Measurements from ENCODE around the gene ZNF384.

ZNF384 gene

GRCh38 chr12:6699259-6699988 is 10.2 kb upstream of the ZNF384 start:
- DNase-seq (ENCODE audit: low spot score), result no peak

DNA sequence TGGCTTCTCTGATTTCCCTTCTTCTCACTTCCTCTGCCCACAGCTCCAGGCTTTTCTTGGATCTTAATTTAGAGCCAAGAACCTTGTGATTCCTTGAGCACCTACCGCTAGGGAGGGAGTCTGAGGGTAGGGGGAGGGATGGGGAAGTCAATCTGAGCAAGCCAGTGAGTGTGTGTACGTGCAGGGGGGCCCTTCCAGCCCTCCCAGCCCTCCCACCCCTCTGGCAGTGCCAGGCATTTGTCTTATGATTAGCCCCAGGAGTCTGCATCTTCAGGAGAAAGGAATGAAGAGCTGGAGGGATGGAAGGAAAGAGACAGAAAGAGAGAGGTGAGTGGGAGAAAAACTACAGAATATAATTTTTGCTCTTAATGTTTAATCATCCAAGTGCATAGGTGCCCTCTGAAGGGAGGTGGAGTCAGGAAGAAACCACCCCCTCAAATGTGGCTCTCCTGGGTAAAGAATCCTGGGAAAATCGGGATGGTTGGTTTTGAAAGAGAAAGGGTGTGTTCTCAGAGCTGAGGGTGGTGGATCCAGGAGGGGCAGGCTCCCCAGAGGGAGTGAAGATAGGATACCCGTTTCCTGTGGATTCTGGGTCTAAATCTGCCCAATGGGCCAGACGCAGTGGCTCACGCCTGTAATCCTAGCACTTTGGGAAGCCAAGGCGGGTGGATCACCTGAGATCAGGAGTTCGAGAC is 9.3 kb upstream of the ZNF384 start:
- DNase-seq (ENCODE audit: low spot score), result no peak

DNA sequence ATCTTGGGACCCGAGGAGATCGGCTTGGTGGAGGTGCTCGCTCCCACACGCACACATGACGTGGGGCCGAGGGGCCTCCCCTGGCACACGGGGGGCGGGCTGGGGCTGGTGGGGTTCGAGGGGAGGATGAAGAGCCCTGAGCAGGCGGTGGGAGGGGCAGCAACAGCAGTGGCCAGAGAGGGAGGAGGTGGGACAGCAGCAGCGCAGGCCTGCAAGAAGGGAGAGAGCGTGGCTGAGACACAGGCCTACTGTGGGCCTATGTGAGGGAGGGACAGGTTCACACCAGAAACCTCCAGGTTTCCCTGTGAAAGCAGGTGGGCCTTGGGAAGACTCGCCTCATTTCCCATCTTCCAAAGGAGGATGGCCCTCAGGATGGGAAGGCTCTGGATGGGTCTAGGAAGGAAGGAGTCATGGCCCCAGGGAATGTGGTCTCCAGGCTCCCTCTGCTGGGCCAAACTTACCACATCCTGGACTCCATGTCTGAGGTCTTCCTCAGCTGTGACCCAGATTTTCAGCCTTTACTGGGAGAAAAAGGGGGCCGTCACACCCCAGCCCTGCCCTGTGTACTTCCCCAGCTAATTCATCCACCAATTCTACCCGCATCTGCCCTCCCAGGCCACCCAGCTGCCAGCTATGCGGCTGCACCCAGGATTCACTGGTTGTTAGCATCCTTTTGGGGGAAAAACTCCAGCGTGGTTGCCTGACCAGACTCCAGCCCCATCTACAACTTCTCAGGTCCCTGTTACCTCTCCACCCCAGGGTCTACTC is 8.6 kb upstream of the ZNF384 start:
- peak; percentile 64 for DNase-seq (ENCODE audit: low spot score)

GRCh38 chr12:6696690-6697583 is 7.8 kb upstream of the ZNF384 start:
- DNase-seq (ENCODE audit: low spot score), result no peak

GRCh38 chr12:6695313-6696045 is 6.3 kb upstream of the ZNF384 start:
- DNase-seq (ENCODE audit: low spot score), result no peak

- no peak for DNase-seq (ENCODE audit: low spot score)
Measured at GRCh38 chr12:6694701-6695100, 5.5 kb upstream of the ZNF384 start.

- DNase-seq (ENCODE audit: low spot score), result no peak
Measured at GRCh38 chr12:6693832-6694355, 4.7 kb upstream of the ZNF384 start.

GRCh38 chr12:6692888-6693287 is 3.7 kb upstream of the ZNF384 start:
- DNase-seq (ENCODE audit: low spot score), result no peak

DNA sequence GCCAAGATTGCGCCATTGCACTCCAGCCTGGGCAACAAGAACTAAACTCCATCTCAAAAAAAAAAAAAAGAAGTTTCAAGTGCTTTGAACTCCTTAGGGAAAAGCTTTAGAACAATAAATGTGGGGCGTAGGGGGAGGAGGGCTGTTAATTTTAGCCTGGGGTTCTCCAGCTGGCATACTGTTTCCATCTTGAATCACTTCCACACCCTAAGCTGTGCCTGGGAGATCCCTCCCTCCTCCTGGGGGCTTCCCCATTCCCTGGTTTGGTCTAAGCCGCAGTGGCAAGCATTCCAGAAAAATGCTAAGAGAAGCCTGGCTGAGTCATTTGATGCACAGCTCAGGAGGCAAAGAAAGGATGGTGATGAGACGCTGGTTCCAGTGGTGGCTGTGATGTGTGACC is 2.3 kb upstream of the ZNF384 start:
- DNase-seq (ENCODE audit: low spot score), result no peak

GRCh38 chr12:6688543-6688998 is 604 bp downstream of the ZNF384 start:
- DNase-seq (ENCODE audit: low spot score), result peak; percentile 41

DNA sequence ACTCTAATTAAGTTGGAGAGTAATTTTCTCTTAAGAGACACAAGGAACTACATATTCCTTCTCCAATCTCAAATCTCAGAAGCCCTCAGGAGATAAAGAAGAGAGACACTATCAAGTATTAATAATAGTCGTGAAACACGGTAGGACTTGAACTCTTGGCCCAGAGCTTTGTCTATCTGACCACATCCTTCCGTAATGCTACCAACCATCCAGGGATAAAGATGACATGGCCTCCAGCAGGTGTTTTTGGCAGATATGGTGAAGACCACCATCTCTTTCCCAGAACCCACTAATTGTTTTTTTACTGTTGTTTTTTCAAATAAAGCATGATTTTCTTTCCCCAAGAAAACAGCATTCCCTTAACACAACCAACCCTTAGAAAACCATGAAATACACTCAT is 3.4 kb downstream of the ZNF384 start:
- no peak for DNase-seq (ENCODE audit: low spot score)

DNA sequence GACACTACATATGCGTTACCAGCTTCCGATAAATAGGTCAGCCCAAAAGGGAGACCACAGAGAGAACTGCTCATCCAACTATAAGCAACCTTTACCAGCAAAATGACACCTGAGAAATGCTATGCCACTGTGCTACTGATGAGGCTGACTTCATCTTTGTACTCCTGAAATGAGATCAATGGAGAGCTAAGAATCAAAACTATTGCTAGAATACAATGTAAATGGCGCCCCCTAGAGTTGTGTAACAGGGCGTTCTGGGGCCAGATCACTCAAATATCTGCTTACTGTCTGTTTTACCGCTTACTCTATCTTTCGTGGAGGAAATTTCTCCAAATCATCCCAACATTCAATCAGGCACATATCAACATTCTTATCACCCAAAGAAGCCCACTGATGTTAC is 4.6 kb downstream of the ZNF384 start:
- DNase-seq (ENCODE audit: low spot score), result no peak

- no peak for DNase-seq (ENCODE audit: low spot score)
Measured at GRCh38 chr12:6676962-6677361, 12.2 kb downstream of the ZNF384 start.

- DNase-seq (ENCODE audit: low spot score), result no peak
Measured at GRCh38 chr12:6672143-6672542, 17.0 kb downstream of the ZNF384 start.

- no peak for DNase-seq (ENCODE audit: low spot score)
Measured at GRCh38 chr12:6667559-6668210, 21.5 kb downstream of the ZNF384 start.

GRCh38 chr12:6666211-6666610 is 23.0 kb downstream of the ZNF384 start:
- no peak for DNase-seq (ENCODE audit: low spot score)

DNA sequence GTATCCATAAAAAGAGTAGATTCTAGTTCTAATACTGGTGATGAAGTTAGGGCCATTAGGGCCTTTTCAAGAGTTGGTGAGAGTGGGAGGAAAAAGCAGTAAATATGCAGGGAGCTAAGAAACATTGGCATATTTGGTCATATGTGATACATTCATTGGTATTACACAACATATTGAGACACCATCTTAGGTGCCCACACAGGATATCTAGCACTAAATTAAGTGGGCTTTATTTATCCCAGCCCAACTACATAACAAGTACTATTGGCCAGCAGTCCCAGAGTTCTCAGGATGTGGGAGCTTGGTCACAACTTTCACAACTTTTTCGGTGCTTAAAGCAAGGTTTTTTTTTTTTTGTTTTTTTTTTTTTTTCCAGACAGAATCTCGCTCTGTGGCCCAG is 24.3 kb downstream of the ZNF384 start:
- no peak for DNase-seq (ENCODE audit: low spot score)

DNA sequence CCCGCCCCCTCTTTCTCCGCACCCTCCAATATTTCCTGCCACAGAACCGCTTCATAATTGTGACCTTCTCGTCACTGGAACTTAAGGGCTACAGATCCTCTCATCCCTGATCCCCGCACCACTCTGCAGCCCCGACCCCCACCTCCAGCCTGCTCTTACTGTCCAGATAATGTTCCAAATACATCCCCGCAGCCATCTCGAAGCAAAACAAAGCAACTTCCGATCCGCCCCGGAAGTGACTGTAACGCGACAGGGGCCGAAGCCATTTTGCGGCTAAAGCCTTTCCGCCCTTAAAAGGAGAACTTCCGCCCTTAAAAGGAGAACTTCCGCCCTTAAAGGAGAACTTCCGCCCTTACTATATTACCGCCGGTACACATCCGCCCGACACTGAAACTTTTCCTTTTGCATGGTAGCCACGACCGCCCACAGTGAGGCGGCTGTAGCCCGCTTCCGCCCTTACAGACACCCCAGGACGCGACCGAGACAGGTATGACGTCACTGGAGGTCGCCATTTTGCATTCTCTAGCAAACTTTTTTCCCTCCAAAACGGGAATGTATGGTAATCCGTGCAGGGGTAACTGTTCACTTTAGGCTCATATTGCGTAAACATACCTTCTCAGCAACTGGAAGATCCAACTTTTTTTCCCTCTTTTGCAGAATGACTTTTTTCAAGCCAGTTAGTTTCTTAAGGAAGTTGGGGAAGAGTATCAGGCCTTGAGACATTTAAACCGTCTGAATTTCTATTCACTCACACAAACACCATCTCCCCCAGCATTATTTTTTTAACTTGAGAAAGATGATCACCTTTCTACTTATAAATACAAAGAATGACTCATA is 26.1 kb downstream of the ZNF384 start, which contains the start of gene ING4:
Gene ING4, minus strand, starts transcription at position 214 of the 837 bp plus-strand sequence. Its CDS starts 18 bp downstream, at position 196.
- DNase-seq (ENCODE audit: low spot score), result peak; percentile 99

- no peak for DNase-seq (ENCODE audit: low spot score)
Measured at GRCh38 chr12:6662602-6662905, 26.6 kb downstream of the ZNF384 start.

DNA sequence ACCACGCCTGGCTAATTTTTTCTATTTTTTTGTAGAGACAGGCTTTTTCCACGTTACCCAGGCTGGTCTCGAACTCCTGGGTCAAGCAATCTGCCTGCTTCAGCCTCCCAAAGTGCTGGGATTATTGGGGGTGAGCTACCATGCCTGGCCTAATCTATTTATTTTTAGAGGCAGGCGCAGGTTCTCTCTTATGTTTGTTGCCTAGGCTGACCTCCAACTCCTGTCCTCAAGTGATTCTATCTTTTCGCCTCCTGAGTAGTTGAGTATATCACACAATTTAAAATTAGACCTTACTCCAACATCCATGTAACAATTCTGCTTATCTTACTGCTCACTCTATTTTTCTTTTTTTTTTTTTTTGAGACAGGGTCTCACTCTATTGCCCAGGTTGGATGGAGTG is 35.2 kb downstream of the ZNF384 start:
- no peak for DNase-seq (ENCODE audit: low spot score)

All from kidney capillary endothelial cell (primary cell).